Measurements from ENCODE around the gene CELF2.

Gene CELF2

GRCh38 chr10:11212288-11213085, 194.8 kb downstream of the CELF2 start:
- H3K36me3 Mint-ChIP-seq, result no peaks in the 10 kb centered on the region
- H3K4me3 Mint-ChIP-seq, result peak overlapping the region; percentile 83
- H3K9me3 Mint-ChIP-seq, result no peaks in the 10 kb centered on the region

GRCh38 chr10:11213137-11213536, 195.5 kb downstream of the CELF2 start:
- Mint-ChIP-seq H3K36me3 (no peaks in the 10 kb centered on the region), H3K4me3 (peak overlapping the region; percentile 83), H3K9me3 (no peaks in the 10 kb centered on the region), H3K27ac (peak overlapping the region; percentile 96), H3K4me1 (peaks cover 99% of the 10 kb centered on the region)
- DNase-seq (ENCODE audit: low spot score in 2 of 2) (no peak), ATAC-seq (no peak)

More at GRCh38 chr10:11212288-11213085, 194.8 kb downstream of the CELF2 start:
- H3K27ac Mint-ChIP-seq, result peak overlapping the region; percentile 96
- DNase-seq (ENCODE audit: low spot score in 2 of 2) (no peak), ATAC-seq (peak; percentile 67)
- H3K4me1 Mint-ChIP-seq, result peaks cover 99% of the 10 kb centered on the region

- Mint-ChIP-seq H3K4me3 (peak overlapping the region; percentile 83), H3K4me1 (peaks cover 99% of the 10 kb centered on the region), H3K27ac (peak overlapping the region; percentile 96), H3K36me3 (no peaks in the 10 kb centered on the region), H3K9me3 (no peaks in the 10 kb centered on the region)
- ATAC-seq (no peak), DNase-seq (ENCODE audit: low spot score in 2 of 2) (no peak)
Measured at GRCh38 chr10:11214407-11214806, 196.7 kb downstream of the CELF2 start.

GRCh38 chr10:11215471-11215870, 197.8 kb downstream of the CELF2 start:
- DNase-seq (ENCODE audit: low spot score in 2 of 2) (no peak), ATAC-seq (no peak)
- no peaks in the 10 kb centered on the region for H3K9me3 Mint-ChIP-seq
- H3K27ac Mint-ChIP-seq, result peak overlapping the region; percentile 96
- H3K36me3 Mint-ChIP-seq, result no peaks in the 10 kb centered on the region
- H3K4me3 Mint-ChIP-seq, result no peak overlapping the region
- H3K4me1 Mint-ChIP-seq, result peaks cover 98% of the 10 kb centered on the region

GRCh38 chr10:11217521-11217920, 199.8 kb downstream of the CELF2 start:
- H3K4me1 Mint-ChIP-seq, result peaks cover 93% of the 10 kb centered on the region
- H3K27ac Mint-ChIP-seq, result peak overlapping the region; percentile 96
- DNase-seq (ENCODE audit: low spot score in 2 of 2) (no peak), ATAC-seq (no peak)
- no peaks in the 10 kb centered on the region for H3K36me3 Mint-ChIP-seq
- peak overlapping the region; percentile 41 for H3K4me3 Mint-ChIP-seq
- no peaks in the 10 kb centered on the region for H3K9me3 Mint-ChIP-seq

GRCh38 chr10:11218395-11218794, 200.7 kb downstream of the CELF2 start:
- Mint-ChIP-seq H3K36me3 (no peaks in the 10 kb centered on the region), H3K27ac (peak overlapping the region; percentile 96), H3K4me1 (peaks cover 92% of the 10 kb centered on the region), H3K4me3 (peak overlapping the region; percentile 41), H3K9me3 (no peaks in the 10 kb centered on the region)
- ATAC-seq (peak; percentile 97), DNase-seq (ENCODE audit: low spot score in 2 of 2) (no peak)

- DNase-seq (ENCODE audit: low spot score in 2 of 2), result no peak
- no peak for ATAC-seq
- peaks cover 92% of the 10 kb centered on the region for H3K4me1 Mint-ChIP-seq
- H3K36me3 Mint-ChIP-seq, result no peaks in the 10 kb centered on the region
- no peaks in the 10 kb centered on the region for H3K9me3 Mint-ChIP-seq
- H3K4me3 Mint-ChIP-seq, result peak overlapping the region; percentile 41
- H3K27ac Mint-ChIP-seq, result peak overlapping the region; percentile 96
Measured at GRCh38 chr10:11219431-11219830, 201.8 kb downstream of the CELF2 start.

- H3K27ac Mint-ChIP-seq, result peak overlapping the region; percentile 97
- ATAC-seq (no peak), DNase-seq (ENCODE audit: low spot score in 2 of 2) (no peak)
- peak overlapping the region; percentile 16 for H3K4me3 Mint-ChIP-seq
- peaks cover 92% of the 10 kb centered on the region for H3K4me1 Mint-ChIP-seq
- no peaks in the 10 kb centered on the region for H3K36me3 Mint-ChIP-seq
- H3K9me3 Mint-ChIP-seq, result no peaks in the 10 kb centered on the region
Measured at GRCh38 chr10:11223081-11223480, 205.4 kb downstream of the CELF2 start.

GRCh38 chr10:11223507-11224140, 206.0 kb downstream of the CELF2 start:
- peak overlapping the region; percentile 97 for H3K27ac Mint-ChIP-seq

GRCh38 chr10:11224321-11224720, 206.6 kb downstream of the CELF2 start:
- Mint-ChIP-seq H3K27ac (peak overlapping the region; percentile 97), H3K36me3 (no peaks in the 10 kb centered on the region), H3K4me1 (peaks cover 89% of the 10 kb centered on the region), H3K9me3 (no peaks in the 10 kb centered on the region), H3K4me3 (peak overlapping the region; percentile 70)
- ATAC-seq (no peak), DNase-seq (ENCODE audit: low spot score in 2 of 2) (no peak)

More at GRCh38 chr10:11223507-11224140, 206.0 kb downstream of the CELF2 start:
- no peaks in the 10 kb centered on the region for H3K9me3 Mint-ChIP-seq
- ATAC-seq (no peak), DNase-seq (ENCODE audit: low spot score in 2 of 2) (no peak)
- H3K36me3 Mint-ChIP-seq, result no peaks in the 10 kb centered on the region
- H3K4me1 Mint-ChIP-seq, result peaks cover 89% of the 10 kb centered on the region
- H3K4me3 Mint-ChIP-seq, result peak overlapping the region; percentile 16

GRCh38 chr10:11224792-11225416, 207.2 kb downstream of the CELF2 start:
- Mint-ChIP-seq H3K4me3 (peak overlapping the region; percentile 70), H3K4me1 (peaks cover 90% of the 10 kb centered on the region), H3K36me3 (no peaks in the 10 kb centered on the region), H3K9me3 (no peaks in the 10 kb centered on the region), H3K27ac (peak overlapping the region; percentile 97)
- no peak for DNase-seq (ENCODE audit: low spot score in 2 of 2)
- ATAC-seq, result no peak

GRCh38 chr10:11225935-11226334, 208.3 kb downstream of the CELF2 start:
- Mint-ChIP-seq H3K36me3 (no peaks in the 10 kb centered on the region), H3K4me3 (peak overlapping the region; percentile 70), H3K4me1 (peaks cover 92% of the 10 kb centered on the region), H3K27ac (peak overlapping the region; percentile 97), H3K9me3 (no peaks in the 10 kb centered on the region)
- DNase-seq (ENCODE audit: low spot score in 2 of 2), result peak; percentile 43 to 73
- peak; percentile 79 for ATAC-seq

- DNase-seq (ENCODE audit: low spot score in 2 of 2) (no peak), ATAC-seq (peak; percentile 52)
- Mint-ChIP-seq H3K9me3 (no peaks in the 10 kb centered on the region), H3K27ac (peak overlapping the region; percentile 97), H3K4me1 (peaks cover 93% of the 10 kb centered on the region), H3K4me3 (peak overlapping the region; percentile 70), H3K36me3 (no peaks in the 10 kb centered on the region)
Measured at GRCh38 chr10:11227103-11227502, 209.4 kb downstream of the CELF2 start.

GRCh38 chr10:11229893-11230292, 212.2 kb downstream of the CELF2 start:
- ATAC-seq, result no peak
- Mint-ChIP-seq H3K27ac (peak overlapping the region; percentile 97), H3K4me3 (peak overlapping the region; percentile 31), H3K9me3 (no peaks in the 10 kb centered on the region), H3K4me1 (peaks cover 96% of the 10 kb centered on the region), H3K36me3 (no peaks in the 10 kb centered on the region)
- no peak for DNase-seq (ENCODE audit: low spot score in 2 of 2)

GRCh38 chr10:11230498-11231167, 213.0 kb downstream of the CELF2 start:
- peaks cover 96% of the 10 kb centered on the region for H3K4me1 Mint-ChIP-seq
- H3K36me3 Mint-ChIP-seq, result no peaks in the 10 kb centered on the region
- no peak for ATAC-seq
- peak overlapping the region; percentile 97 for H3K27ac Mint-ChIP-seq
- DNase-seq (ENCODE audit: low spot score in 2 of 2), result no peak
- H3K4me3 Mint-ChIP-seq, result peak overlapping the region; percentile 31
- H3K9me3 Mint-ChIP-seq, result no peaks in the 10 kb centered on the region
